ENCODE measurements around the gene AMZ1.
"Not testable (repeated sequence)": the region's sequence is repeated elsewhere in the genome, so short reads cannot be mapped to it uniquely, and the experiment has no call there.

AMZ1 gene

DNA sequence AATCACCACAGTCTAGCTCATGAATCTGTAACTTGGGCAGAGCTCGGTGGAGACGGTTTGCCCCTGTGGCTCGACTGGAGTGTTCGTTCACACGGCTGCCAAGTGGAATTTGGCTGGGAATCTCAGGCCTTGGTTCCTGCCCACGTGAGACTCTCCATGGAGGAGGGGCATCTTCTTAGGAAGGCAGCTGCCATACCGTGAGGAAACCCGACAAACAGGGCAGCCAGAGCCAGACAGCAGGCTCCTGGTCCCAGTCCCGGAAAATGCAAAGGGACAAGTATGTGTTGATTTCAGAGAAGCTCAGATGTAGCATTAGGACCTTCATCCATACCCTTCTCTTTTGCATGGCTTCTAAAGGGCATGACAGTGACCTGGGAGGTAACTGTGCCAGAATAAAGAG lies 26.6 kb downstream of the AMZ1 start:
- DNase-seq: no peak

DNA sequence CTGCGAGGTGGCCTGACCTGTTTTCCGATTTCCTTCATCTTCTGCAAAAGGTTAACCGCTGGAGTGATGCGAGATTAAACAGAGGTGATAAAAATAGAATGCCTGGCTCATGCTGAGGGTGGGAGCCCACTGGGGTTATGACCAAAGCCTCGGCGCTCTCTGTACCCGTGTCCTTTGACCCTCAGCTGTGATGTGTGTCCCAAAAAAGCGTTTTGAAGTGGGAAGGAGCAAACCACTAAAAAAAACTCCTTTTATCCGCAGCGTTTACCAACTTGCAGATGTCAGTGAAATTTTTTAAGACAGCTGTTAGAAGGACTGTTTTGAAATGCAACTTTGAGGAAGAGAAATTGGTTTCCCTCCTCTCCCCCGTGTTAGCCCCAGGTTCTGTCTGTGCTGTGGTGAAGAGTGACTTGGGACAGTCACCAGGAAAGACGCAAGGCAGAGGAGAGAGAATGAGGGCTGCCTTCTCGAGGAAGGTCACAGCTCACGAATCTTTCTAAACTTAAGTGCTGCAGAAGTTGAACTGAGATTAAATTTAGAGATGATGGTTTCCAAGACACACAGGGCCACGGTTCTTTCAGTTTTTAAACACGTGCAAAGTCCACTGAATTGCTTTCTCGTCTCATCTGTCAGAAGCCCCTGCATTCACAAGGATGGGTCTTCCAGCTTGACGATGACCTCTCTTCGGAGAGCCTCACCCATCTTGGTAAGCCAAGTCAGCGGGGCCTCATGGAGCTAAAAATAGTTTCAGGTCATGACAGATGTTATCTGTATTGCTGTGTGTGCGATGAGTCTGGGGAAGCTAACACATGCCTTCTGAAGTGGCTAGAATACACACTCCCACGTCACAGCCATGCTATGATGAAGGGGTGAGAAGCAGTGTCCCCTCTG lies 27.6 kb downstream of the AMZ1 start:
- no peak for DNase-seq

DNA sequence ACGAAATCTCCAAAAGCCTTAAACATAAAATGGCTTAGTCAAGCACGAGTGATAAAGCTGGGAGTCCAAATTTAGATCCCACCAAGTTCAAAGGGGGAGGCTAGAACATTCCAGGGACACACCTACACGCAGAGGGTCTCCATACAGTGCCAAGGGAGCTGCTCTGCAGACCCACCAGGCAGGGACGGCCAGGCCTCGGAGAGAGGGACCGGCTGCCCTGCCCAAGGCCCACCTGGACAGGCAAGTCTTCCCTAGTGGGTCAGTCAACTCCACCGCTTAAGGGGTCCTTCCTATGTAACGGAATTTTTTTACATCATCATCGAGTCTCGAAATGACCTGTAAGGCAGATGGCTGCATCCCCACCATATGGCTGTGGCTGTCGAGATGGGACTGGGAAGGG lies 28.5 kb downstream of the AMZ1 start:
- DNase-seq: no peak

DNA sequence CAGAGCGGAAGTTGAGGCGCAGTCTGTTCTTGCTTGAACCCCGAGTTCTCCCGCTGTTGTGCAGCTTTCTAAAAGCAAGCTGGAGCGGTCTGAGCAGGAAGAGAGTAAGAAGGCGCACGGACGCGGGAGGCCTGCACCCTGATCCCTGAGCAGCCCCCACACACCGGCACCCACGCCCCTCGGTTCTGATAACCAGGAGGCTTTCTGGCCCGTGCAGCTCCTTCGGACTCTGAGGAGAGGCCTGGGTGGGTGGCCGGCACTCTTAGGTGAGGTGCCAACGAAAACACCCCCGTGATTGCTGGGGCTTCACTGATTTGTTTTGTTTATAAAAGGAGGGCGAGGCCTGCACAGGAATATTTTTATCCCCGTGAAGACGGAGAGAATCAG lies 28.9 kb downstream of the AMZ1 start:
- DNase-seq: no peak

GRCh38 chr7:2717293-2718261 lies 29.6 kb downstream of the AMZ1 start:
- DNase-seq: no peak

DNA sequence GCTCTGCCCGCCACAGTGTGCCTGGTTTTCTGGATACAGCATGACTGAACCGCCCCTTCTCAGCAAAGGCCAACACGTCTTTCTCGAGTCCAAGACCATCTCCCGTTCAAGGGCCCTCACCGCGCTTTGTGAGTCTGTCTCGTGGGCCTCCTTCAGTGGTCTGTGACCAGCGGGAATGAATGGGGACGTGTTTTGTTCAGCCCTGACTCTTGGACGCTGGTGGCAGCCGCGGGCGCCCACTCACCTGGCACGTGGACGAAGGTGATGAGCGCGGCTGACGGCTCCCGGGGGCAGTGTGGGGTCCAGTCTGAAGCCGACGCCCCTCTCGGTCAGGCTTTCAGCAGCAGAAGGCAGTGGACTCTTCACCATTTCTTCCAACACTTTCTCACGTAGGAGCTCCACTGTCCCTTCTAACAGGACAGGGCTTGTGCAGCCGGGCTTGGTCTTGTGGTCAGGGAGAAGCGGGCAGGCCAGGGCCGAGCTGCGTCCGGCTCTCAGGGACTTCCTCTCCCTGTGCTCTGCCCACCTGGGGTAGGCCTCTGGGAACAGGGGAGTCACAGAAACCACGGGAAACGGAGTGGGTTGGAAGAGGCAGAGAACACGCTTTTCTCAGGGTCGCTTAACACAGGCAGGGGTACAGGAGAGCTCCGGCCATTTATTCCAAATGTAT lies 30.4 kb downstream of the AMZ1 start:
- DNase-seq: no peak

- peak; percentile 85 for DNase-seq
Measured at GRCh38 chr7:2719007-2719406, 31.0 kb downstream of the AMZ1 start.

- DNase-seq: no peak
Measured at GRCh38 chr7:2720024-2720423, 32.0 kb downstream of the AMZ1 start.

GRCh38 chr7:2721842-2722241 lies 33.8 kb downstream of the AMZ1 start:
- DNase-seq: no peak

GRCh38 chr7:2722591-2722990 lies 34.6 kb downstream of the AMZ1 start:
- DNase-seq: no peak

DNA sequence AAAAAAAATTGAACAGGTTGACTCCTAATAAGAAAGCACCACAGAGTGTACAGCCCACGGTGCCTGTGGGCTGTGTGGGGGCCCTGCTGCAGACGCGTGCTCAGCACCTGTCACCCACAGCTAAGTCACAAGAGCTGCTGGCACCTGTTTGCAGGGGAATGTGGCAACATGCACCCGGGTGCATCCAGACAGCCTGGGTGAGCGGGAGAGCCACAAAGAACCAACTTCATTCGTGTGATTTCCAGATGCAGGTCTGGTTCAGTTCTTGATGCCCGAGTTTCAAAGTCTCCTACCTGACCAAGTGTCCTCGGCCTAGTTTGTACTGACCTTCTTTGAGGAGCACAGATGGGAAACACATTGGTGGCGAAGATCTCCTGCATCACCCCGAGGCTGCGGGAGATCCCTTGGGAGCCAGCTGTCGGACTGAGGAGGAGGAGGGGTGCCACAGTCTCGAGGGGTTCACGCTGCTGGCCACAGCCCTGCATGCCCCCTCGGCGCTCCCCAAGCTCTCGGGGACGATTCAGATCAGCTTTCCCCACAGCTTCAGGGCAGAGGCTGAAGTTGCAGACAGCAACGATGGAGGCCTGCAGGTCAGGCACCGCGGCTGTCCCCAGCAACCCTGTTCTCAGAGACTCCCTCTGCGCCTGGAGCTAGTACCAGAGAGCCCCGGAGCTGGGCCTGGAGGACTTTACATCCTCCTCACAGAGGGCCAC lies 35.3 kb downstream of the AMZ1 start:
- DNase-seq: no peak

DNA sequence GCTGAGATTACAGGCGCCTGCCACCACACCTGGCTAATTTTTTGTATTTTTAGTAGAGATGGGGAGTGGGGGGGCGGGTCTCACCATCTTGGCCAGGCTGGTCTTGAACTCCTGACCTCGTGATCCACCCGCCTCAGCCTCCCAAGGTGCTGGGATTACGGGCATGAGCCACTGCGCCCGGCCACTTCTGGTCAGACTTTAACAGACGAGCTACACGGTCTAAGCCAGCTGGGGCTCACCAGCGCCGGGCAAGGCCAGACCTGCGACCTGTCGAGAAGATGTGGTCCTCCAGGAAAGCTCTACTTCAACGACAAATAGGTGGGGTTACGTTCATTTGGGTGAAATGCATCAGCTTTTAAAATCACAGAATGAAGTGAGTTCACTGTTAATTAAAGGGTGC lies 36.0 kb downstream of the AMZ1 start:
- not testable (repeated sequence) for DNase-seq

DNA sequence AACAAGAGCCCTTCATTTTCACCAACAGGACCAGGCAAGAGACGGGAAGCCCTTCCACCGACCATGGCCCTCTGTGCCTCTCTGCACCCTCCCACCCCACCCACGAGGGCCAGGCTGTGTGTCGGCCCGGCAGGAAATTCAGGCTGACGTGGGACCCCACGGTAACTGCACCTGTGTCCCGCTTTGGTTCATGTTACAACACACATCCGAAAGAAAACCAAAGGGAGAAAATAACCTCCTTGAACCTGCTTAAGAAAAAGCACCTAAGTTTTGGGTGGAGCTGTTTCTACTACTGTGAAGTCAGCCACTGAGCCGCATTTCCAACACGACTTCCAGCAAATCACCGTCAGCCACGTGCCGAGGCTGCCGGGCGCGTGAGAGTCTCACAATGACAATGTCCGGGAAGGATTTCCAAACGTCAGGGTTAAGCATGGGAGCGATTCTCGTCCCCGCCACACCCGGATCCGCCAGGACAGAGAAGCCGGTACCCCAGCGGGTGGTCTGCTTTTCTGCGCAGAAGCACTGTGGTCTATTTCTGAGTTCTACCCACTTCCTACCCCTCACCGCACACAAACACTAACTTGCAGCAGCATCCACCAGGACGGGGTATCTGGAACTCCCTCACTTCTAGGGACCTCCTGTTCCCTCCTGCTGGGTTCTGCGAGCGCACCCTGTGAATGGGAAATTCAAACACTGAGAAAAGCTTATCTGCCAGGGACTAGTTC lies 36.6 kb downstream of the AMZ1 start:
- no peak for DNase-seq

DNA sequence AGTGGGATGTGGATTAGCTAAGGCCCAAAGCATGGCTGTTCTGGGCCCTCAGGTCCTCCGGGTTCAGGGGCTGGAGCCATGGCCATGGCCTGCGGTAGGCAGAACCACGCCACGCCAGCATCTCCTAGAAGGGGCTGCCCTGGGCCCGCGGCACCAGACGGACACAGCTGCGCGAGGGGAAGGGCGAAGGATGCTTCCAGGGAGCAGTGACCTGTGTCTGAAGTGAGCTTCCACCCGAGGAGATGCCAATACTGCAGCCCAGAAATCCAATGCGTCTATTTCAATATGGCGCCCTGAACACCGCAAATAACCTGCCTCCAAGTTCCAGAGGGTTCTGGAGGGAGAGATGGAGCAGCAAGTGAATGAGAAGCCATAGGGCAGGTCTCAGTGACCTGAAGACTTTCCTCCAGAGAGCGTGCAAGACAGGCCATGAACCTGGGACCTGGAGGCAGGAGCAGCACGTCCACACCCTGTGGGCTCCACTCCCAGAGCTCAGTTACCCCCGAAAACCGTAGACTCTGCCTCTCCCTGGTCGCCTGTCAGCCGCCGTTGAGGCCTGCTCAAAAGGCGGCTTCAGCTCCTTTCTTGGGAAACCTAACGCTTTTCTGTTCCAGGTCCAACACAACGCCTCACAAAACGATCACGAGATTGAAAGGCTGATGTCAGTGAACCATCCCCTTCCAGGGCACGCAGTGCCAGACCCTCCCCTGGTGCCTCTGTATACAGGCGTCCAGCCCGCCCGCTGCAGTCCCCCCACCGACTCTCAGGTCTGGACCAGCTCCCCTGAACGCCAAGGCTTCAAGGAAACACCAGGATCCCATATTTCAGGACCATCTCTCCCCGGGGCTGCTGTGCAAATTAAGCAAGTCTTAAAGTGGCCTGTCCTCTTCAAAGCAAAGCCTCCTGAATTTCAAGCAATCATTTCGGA lies 37.4 kb downstream of the AMZ1 start:
- DNase-seq: no peak

GRCh38 chr7:2726316-2727018 lies 38.5 kb downstream of the AMZ1 start:
- DNase-seq: peak; percentile 44

DNA sequence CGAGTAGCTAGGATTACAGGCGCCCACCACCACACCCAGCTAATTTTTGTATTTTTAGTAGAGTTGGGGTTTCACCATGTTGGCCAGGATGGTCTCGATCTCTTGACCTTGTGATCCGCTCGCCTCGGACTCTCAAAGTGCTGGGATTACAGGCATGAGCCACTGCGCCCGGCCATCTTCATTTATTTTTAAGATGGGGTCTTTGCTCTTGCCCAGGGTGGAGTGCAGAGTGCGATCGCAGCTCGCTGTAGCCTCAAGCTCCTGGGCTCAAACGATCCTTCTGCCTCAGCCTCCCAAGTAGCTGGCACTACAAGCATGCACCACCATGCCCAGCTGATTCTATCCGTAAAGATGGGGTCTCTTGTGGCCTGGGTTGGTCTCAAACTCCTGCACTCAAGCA lies 39.2 kb downstream of the AMZ1 start:
- DNase-seq: peak; percentile 21

DNA sequence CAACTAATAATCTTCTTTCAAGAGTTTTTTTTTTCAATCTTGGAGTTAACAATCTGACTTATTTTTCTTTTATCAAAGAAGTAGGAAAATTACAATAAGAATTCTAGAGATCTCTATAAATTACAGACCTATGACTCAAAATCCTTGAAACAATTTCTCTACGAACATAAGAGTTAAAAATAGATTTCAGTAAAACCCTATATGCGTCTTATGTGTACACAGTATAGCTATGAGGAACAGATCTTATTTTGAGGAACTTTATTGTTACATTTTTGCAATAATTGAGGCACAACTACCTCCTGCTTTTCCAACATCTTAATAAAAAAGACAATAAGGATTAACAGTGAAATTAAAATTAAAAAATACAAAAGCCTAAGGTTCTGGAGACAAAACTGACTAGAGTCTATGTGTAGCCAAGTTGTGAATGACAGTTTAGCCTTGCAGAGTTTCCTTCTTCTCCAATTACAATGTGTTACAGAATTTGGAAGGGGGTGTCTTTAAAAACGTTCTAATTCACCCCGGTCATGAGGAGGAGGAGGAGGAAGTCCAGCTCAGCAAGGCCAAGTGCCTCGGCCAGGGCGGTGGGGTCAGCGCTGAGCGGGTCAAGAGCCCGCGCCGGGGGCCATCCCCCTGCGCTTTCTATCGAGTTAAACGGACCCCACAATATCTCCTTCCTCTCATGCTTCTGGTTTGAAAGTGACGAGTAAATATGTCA lies 40.5 kb downstream of the AMZ1 start:
- peak; percentile 33 for DNase-seq

- DNase-seq: peak; percentile 47
Measured at GRCh38 chr7:2729031-2729892, 41.3 kb downstream of the AMZ1 start.

All from activated CD8-positive, alpha-beta memory T cell treated with anti-CD3 and anti-CD28 coated beads for 24 hours (primary cell).